ENCODE results near the gene C20orf173.
"Not testable (repeated sequence)": the region's sequence is repeated elsewhere in the genome, so short reads cannot be mapped to it uniquely, and the experiment has no call there.

Gene C20orf173

DNA sequence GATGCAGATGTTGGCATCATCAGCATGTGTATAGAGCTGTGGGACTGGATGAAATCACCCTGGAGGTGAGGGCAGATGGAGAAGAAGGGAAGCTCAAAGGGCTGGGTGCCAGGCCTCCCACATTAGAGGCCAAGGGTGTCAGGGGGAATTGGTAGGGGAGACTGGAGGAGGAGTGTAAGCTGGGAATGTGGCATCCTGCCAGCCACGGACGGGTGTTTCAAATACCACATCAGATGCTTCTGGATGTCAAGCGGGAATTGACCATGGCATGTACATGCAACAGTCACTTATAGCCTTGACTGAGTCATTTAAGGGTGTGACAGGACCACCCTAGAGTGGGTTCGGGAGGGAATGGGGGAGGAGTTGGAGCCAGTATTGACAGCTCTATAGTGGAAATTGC is 22.1 kb upstream of the C20orf173 start:
- TF ChIP-seq, protein P1, sequence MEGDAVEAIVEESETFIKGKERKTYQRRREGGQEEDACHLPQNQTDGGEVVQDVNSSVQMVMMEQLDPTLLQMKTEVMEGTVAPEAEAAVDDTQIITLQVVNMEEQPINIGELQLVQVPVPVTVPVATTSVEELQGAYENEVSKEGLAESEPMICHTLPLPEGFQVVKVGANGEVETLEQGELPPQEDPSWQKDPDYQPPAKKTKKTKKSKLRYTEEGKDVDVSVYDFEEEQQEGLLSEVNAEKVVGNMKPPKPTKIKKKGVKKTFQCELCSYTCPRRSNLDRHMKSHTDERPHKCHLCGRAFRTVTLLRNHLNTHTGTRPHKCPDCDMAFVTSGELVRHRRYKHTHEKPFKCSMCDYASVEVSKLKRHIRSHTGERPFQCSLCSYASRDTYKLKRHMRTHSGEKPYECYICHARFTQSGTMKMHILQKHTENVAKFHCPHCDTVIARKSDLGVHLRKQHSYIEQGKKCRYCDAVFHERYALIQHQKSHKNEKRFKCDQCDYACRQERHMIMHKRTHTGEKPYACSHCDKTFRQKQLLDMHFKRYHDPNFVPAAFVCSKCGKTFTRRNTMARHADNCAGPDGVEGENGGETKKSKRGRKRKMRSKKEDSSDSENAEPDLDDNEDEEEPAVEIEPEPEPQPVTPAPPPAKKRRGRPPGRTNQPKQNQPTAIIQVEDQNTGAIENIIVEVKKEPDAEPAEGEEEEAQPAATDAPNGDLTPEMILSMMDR (IDR thresholded peaks at IDR 0.05; ENCODE audit: insufficient read depth, low read depth, low read length, missing control alignments), result no peak
- DNase-seq (ENCODE audit: low read depth), result no peak
- no peak overlapping the region for H3K4me3 ChIP-seq (ENCODE audit: low read depth, low read length)

DNA sequence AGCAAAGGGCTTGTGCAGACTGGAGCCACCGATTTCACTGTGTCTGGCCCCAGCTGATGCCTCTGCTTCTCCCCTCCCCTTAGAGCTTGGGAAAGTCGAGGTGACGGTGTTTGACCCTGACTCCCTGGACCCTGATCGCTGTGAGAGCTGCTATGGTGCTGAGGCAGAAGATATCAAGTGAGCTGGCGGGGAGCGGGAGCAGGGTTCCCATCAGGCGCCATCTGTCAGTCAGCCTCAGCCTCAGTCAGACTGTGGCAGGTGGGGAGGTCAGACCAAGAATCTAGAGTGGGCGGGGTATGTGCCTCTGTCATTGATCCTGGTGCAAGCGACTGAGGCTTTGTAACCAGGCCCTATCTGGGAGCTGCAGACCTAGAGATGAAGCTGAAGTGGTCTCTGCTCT is 17.9 kb upstream of the C20orf173 start:
- no peak for DNase-seq (ENCODE audit: low read depth)
- no peak overlapping the region for H3K4me3 ChIP-seq (ENCODE audit: low read depth, low read length)
- TF ChIP-seq, protein P1 (IDR thresholded peaks at IDR 0.05; ENCODE audit: insufficient read depth, low read depth, low read length, missing control alignments), result no peak

DNA sequence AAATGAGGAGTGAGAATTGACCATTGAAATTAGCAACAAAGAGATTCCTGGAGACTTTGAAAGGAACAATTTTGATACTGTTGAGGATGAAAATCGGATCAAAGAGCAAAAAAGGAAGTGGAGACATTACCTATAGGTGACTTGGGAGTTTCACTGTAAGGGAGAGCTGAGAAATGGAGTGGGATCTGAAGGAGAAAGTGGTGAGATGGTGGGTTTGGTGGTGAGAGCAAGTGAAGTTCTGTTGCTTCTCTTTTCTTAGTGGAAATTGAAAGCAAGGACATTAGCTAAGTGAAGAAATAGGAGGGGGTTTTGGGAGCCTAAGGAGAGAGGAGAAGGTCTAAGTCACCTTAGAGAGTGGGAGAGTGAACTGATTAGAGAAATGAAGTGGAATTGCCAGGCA is 16.7 kb upstream of the C20orf173 start:
- DNase-seq (ENCODE audit: low read depth), result no peak
- no peak overlapping the region for H3K4me3 ChIP-seq (ENCODE audit: low read depth, low read length)
- TF ChIP-seq, protein P1 (IDR thresholded peaks at IDR 0.05; ENCODE audit: insufficient read depth, low read depth, low read length, missing control alignments), result no peak

- not testable (repeated sequence) for DNase-seq (ENCODE audit: low read depth); H3K4me3 ChIP-seq (ENCODE audit: low read depth, low read length)
These were observed 15.5 kb upstream of the C20orf173 start for GRCh38 chr20:35544941-35545340.

DNA sequence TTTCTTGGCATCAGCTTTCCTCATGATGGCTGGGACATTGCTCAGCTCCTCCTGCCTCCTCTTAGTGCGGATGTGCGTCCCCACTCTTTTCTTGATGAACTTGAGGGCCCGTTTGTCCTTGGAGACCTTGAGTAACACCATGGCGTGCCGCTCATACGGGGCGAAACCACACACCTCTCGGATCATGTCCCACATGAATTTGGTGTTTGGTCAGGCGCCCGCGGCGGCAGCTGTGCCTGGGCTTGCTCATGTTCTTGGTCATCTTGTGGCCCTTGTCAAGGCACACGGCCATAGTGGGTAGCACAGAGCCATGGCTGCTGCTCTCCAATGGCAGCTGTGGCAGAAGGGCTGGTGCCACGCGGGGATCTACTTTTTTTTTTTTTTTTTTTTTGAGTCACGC is 15.0 kb upstream of the C20orf173 start:
- DNase-seq (ENCODE audit: low read depth), result no peak
- H3K4me3 ChIP-seq (ENCODE audit: low read depth, low read length), result no peak overlapping the region
- TF ChIP-seq, protein P1 (IDR thresholded peaks at IDR 0.05; ENCODE audit: insufficient read depth, low read depth, low read length, missing control alignments), result no peak

- H3K4me3 ChIP-seq (ENCODE audit: low read depth, low read length), result no peak overlapping the region
- no peak for DNase-seq (ENCODE audit: low read depth)
- TF ChIP-seq, protein P1 (IDR thresholded peaks at IDR 0.05; ENCODE audit: insufficient read depth, low read depth, low read length, missing control alignments), result no peak
These were observed 13.5 kb upstream of the C20orf173 start for GRCh38 chr20:35542990-35543389.

- TF ChIP-seq, protein P1 (IDR thresholded peaks at IDR 0.05; ENCODE audit: insufficient read depth, low read depth, low read length, missing control alignments), result no peak
- peak; percentile 98 for DNase-seq (ENCODE audit: low read depth)
- H3K4me3 ChIP-seq (ENCODE audit: low read depth, low read length), result peak within 1 kb of the TSS; percentile 92
These were observed 12.6 kb upstream of the C20orf173 start, which contains the start of gene ERGIC3 for GRCh38 chr20:35541783-35542662. Gene ERGIC3 (plus strand): TSS chr20:35542078. CDS start chr20:35542098, 20 bp downstream.
